Neural progenitor cell (in vitro differentiated cells): Measurements from ENCODE around the gene NEAT1.

Experiments
- EZH2 ChIP-seq: fragments of 200-600 bp; sonication (generic); IDR thresholded peaks from 2 replicates; pipeline ENCODE4 v1.6.1; 2017; ENCODE audit warnings: antibody characterized with exemption, mild to moderate bottlenecking, moderate library complexity
- EZH2phosphoT487 ChIP-seq: fragments of 200-600 bp; sonication (generic); IDR thresholded peaks from 2 replicates; pipeline ENCODE4 v1.6.1; 2017; ENCODE audit warnings: antibody characterized with exemption
- TF ChIP-seq, protein P1 (sequence below): fragments of 200-600 bp; sonication (generic); IDR thresholded peaks from 2 replicates; pipeline ENCODE4 v1.5.1; 2017; ENCODE audit warnings: antibody characterized with exemption, mild to moderate bottlenecking

DNA sequence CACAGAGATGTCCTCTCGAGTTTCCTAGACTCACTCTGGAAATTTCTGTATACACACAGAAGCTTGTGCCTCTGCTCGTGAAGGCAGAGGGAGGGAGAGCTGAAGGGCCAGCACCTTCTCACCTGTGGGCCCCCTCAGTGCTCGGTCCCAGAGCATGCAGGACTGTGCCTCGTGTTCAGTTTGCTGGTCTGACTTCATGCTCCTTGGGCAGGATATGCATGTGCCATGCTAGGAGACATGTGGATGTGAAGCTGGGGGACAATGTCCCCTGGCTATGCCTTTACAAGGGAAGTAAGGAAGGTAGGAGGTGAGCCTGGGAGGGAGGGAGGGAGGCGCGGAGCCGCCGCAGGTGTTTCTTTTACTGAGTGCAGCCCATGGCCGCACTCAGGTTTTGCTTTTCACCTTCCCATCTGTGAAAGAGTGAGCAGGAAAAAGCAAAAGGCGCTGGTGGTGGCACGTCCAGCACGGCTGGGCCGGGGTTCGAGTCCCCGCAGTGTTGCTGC, 22.6 kb downstream of the NEAT1 start:
- TF ChIP-seq, protein P1, sequence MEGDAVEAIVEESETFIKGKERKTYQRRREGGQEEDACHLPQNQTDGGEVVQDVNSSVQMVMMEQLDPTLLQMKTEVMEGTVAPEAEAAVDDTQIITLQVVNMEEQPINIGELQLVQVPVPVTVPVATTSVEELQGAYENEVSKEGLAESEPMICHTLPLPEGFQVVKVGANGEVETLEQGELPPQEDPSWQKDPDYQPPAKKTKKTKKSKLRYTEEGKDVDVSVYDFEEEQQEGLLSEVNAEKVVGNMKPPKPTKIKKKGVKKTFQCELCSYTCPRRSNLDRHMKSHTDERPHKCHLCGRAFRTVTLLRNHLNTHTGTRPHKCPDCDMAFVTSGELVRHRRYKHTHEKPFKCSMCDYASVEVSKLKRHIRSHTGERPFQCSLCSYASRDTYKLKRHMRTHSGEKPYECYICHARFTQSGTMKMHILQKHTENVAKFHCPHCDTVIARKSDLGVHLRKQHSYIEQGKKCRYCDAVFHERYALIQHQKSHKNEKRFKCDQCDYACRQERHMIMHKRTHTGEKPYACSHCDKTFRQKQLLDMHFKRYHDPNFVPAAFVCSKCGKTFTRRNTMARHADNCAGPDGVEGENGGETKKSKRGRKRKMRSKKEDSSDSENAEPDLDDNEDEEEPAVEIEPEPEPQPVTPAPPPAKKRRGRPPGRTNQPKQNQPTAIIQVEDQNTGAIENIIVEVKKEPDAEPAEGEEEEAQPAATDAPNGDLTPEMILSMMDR: no peak
- no peak for TF ChIP-seq EZH2
- TF ChIP-seq EZH2phosphoT487: no peak
